Osteocyte (in vitro differentiated cells): Measurements from ENCODE around the gene SELL. TPM values are rescaled to one million over a fixed set of nuclear protein-coding genes. Genes with fewer than 3 reads are reported as not detected.
"Not testable (repeated sequence)": the region's sequence is repeated elsewhere in the genome, so short reads cannot be mapped to it uniquely, and the experiment has no call there.

ENCODE experiments used
- DNase-seq: peaks from one replicate; pipeline ENCODE4 v3.0.0; 2021; ENCODE audit warnings: mixed read lengths; ENCODE audit not compliant: unreplicated experiment; ENCODE audit errors: extremely low spot score
- H3K27ac Mint-ChIP-seq: one replicate; pipeline ENCODE4 v1.8.0; 2021; ENCODE audit warnings: mild to moderate bottlenecking, mixed read lengths; ENCODE audit not compliant: unreplicated experiment
- H3K27me3 Mint-ChIP-seq: one replicate; pipeline ENCODE4 v1.8.0; 2021; ENCODE audit warnings: mixed read lengths; ENCODE audit not compliant: unreplicated experiment
- H3K36me3 Mint-ChIP-seq: one replicate; pipeline ENCODE4 v1.8.0; 2021; ENCODE audit warnings: mixed read lengths; ENCODE audit not compliant: unreplicated experiment
- H3K4me1 Mint-ChIP-seq: one replicate; pipeline ENCODE4 v1.8.0; 2021; ENCODE audit warnings: mixed read lengths; ENCODE audit not compliant: unreplicated experiment
- H3K4me3 Mint-ChIP-seq: one replicate; pipeline ENCODE4 v1.8.0; 2021; ENCODE audit warnings: mild to moderate bottlenecking, moderate library complexity, mixed read lengths; ENCODE audit not compliant: unreplicated experiment
- H3K9me3 Mint-ChIP-seq: one replicate; pipeline ENCODE4 v1.8.0; 2021; ENCODE audit warnings: mixed read lengths; ENCODE audit not compliant: unreplicated experiment
- total RNA-seq: library from RNA; stranded (reverse); gene quantifications from 2 replicates; pipeline ENCODE4 v1.2.1, GENCODE V29; 2021
- TF ChIP-seq, protein P1 (sequence below): fragments of 200-600 bp; sonication (generic); IDR thresholded peaks from 2 replicates; pipeline ENCODE4 v1.5.0; 2021; ENCODE audit warnings: antibody characterized with exemption, mild to moderate bottlenecking, moderate library complexity

The SELL gene
- total RNA-seq, 1 donor from 2014 or later, result not detected

DNA sequence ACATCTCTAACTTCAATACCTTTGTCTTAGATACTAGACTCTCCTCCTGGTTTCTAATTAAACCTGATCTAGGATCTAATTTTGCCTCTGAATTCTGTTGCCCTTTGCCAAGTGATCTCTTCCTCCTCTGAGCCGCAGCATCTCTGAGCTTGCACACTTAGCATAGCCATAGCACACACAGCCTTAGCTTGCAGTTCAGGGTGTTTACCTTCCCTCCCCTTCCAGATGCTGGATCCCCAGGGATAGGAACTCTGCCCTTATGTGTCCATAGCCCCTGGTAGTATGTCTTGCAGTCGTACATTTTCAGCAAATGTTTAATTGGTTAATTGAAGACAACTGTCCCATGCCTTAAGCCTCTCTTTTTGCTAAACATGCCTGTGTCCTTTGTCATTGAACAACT is 30.3 kb downstream of the SELL start:
- Mint-ChIP-seq H3K27ac (no peak overlapping the region), H3K4me3 (no peak overlapping the region), H3K27me3 (peaks cover 22% of the 10 kb centered on the region), H3K4me1 (no peaks in the 10 kb centered on the region), H3K36me3 (no peaks in the 10 kb centered on the region), H3K9me3 (no peaks in the 10 kb centered on the region)
- TF ChIP-seq, protein P1, sequence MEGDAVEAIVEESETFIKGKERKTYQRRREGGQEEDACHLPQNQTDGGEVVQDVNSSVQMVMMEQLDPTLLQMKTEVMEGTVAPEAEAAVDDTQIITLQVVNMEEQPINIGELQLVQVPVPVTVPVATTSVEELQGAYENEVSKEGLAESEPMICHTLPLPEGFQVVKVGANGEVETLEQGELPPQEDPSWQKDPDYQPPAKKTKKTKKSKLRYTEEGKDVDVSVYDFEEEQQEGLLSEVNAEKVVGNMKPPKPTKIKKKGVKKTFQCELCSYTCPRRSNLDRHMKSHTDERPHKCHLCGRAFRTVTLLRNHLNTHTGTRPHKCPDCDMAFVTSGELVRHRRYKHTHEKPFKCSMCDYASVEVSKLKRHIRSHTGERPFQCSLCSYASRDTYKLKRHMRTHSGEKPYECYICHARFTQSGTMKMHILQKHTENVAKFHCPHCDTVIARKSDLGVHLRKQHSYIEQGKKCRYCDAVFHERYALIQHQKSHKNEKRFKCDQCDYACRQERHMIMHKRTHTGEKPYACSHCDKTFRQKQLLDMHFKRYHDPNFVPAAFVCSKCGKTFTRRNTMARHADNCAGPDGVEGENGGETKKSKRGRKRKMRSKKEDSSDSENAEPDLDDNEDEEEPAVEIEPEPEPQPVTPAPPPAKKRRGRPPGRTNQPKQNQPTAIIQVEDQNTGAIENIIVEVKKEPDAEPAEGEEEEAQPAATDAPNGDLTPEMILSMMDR, result no peak
- DNase-seq, result no peak

DNA sequence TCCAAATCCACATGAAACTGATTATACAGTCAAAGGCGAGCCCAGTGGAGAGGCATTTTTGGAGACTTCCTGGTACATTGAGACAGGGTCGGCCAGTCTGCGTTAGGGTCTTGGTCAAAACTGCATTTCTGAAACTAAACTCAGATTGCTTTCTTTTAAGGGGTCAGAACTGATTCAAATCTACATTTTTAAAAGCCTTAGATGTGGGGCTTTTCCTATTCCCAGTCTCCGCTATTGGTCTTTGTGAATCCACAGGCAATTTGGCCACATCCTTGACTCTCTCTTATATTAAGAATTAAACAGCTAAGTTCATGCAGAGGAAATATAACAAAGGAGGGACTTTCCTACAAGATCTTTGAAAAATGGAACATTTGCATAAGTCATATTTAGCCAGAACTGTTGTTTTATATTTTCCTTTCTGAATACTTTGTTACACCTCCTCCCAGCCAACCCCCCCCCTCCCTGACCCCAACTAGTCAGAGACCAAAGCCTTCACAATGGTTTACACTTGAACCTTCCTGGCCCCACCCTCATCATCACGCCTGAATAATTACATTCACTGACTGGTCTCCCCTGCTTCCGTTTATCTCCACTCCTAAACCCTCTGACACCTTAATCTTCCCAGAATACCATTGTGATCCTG is 30.9 kb downstream of the SELL start:
- no peak for DNase-seq
- Mint-ChIP-seq H3K36me3 (no peaks in the 10 kb centered on the region), H3K27ac (no peak overlapping the region), H3K9me3 (no peaks in the 10 kb centered on the region), H3K4me3 (no peak overlapping the region), H3K27me3 (peaks cover 22% of the 10 kb centered on the region), H3K4me1 (no peaks in the 10 kb centered on the region)
- TF ChIP-seq, protein P1, result no peak

GRCh38 chr1:169679692-169680091 is 31.7 kb downstream of the SELL start:
- H3K9me3 Mint-ChIP-seq, result no peaks in the 10 kb centered on the region
- peaks cover 22% of the 10 kb centered on the region for H3K27me3 Mint-ChIP-seq
- TF ChIP-seq, protein P1, result no peak
- no peaks in the 10 kb centered on the region for H3K36me3 Mint-ChIP-seq
- H3K4me3 Mint-ChIP-seq, result no peak overlapping the region
- no peaks in the 10 kb centered on the region for H3K4me1 Mint-ChIP-seq
- no peak overlapping the region for H3K27ac Mint-ChIP-seq
- DNase-seq, result no peak

GRCh38 chr1:169676001-169676400 is 35.4 kb downstream of the SELL start:
- no peak overlapping the region for H3K4me3 Mint-ChIP-seq
- no peaks in the 10 kb centered on the region for H3K36me3 Mint-ChIP-seq
- no peak overlapping the region for H3K27ac Mint-ChIP-seq
- TF ChIP-seq, protein P1, result no peak
- H3K27me3 Mint-ChIP-seq, result peaks cover 19% of the 10 kb centered on the region
- no peak for DNase-seq
- H3K4me1 Mint-ChIP-seq, result no peaks in the 10 kb centered on the region
- peaks cover 7% of the 10 kb centered on the region for H3K9me3 Mint-ChIP-seq

- no peaks in the 10 kb centered on the region for H3K36me3 Mint-ChIP-seq
- H3K4me1 Mint-ChIP-seq, result no peaks in the 10 kb centered on the region
- no peak overlapping the region for H3K4me3 Mint-ChIP-seq
- TF ChIP-seq, protein P1, result no peak
- H3K27me3 Mint-ChIP-seq, result peaks cover 6% of the 10 kb centered on the region
- peaks cover 7% of the 10 kb centered on the region for H3K9me3 Mint-ChIP-seq
- no peak overlapping the region for H3K27ac Mint-ChIP-seq
- no peak for DNase-seq
Observed at GRCh38 chr1:169670836-169671235, 40.6 kb downstream of the SELL start.

GRCh38 chr1:169670244-169670643 is 41.2 kb downstream of the SELL start:
- not testable (repeated sequence) for H3K9me3 Mint-ChIP-seq, H3K4me1 Mint-ChIP-seq, H3K27ac Mint-ChIP-seq, DNase-seq, H3K27me3 Mint-ChIP-seq, H3K4me3 Mint-ChIP-seq, H3K36me3 Mint-ChIP-seq

- DNase-seq, H3K4me1 Mint-ChIP-seq, H3K27ac Mint-ChIP-seq, H3K27me3 Mint-ChIP-seq, H3K9me3 Mint-ChIP-seq, H3K36me3 Mint-ChIP-seq, H3K4me3 Mint-ChIP-seq: not testable (repeated sequence)
Observed at GRCh38 chr1:169667699-169668596, 43.5 kb downstream of the SELL start.
